GM23248 (cell line): Measurements from ENCODE around the gene TRIM62.

Source experiments
- EZH2 ChIP-seq: fragments of 200-600 bp; sonication (generic); IDR thresholded peaks from 2 replicates; pipeline ENCODE4 v1.6.1; 2018; ENCODE audit warnings: antibody characterized with exemption, mild to moderate bottlenecking; ENCODE audit not compliant: insufficient read depth, poor library complexity, severe bottlenecking
- EZH2phosphoT487 ChIP-seq: fragments of 200-600 bp; sonication (generic); IDR thresholded peaks from 2 replicates; pipeline ENCODE4 v1.6.1; 2018; ENCODE audit warnings: antibody characterized with exemption, moderate library complexity, mild to moderate bottlenecking, low read depth; ENCODE audit not compliant: insufficient read depth

DNA sequence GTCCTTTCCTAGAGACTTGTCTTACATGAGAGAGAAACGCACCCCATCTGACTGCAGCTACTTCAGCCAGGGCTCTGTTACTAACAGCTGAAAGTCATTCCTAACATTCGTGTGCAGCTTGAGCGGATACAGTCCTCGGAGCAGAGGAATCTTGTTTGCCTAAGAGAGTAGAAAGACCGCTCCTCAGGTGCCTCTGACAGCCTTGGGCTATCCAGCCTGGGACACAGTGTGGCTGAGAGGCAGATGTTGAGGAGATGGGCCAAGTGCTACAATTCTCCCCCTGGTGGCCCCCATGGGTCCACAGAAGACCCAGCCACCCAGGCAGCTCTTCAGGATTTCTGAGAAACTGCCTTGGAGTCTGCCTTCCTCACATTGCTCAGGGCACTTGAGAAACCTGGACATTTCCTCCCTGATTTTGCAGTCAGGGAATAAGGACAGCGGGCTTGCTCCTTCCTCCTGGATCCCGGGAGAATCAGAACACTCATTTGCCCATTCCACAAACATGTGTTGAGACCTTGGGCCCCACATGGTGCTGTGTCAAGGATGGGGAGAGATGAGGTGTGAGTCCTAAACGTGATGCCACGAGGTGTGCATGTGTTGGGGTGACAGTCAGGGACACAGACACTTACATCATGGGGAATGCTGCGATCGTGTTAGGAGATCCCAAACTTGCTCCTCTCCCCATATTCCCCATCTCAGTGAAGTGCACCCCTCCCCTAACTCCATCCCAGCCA, 13.1 kb downstream of the TRIM62 start:
- TF ChIP-seq EZH2: no peak
- TF ChIP-seq EZH2phosphoT487: no peak
